ENCODE data around the gene PLIN1.

Gene PLIN1

GRCh38 chr15:89714775-89715174 lies 35.6 kb upstream of the PLIN1 start:
- TF ChIP-seq BCL11B (tag by site-specific recombination; IDR thresholded peaks at IDR 0.05; ENCODE audit: low read depth) (no peak), ZNF843 (tag by site-specific recombination; IDR thresholded peaks at IDR 0.05) (no peak), ZNF501 (tag by site-specific recombination; IDR thresholded peaks at IDR 0.05) (no peak)
- ChIA-PET CTCF (interaction anchor here (0.6 to 0.7 kb wide), 2 partner anchors 15 to 17 kb away, joined by 3 read pairs; no protein-coding TSS in a partner anchor), POLR2A (no interaction called here)
- Histone ChIP-seq H3K9me3 (ENCODE audit: control insufficient read depth, insufficient read depth, low read depth, low read length) (no peaks in the 10 kb centered on the region), H3K4me1 (ENCODE audit: control insufficient read depth, insufficient read depth, low read length) (no peaks in the 10 kb centered on the region), H3K4me3 (ENCODE audit: low read depth, low read length) (no peak overlapping the region), H3K36me3 (ENCODE audit: control insufficient read depth in 2 of 2, insufficient read depth in 1 of 2, low read length in 2 of 2) (no peaks in the 10 kb centered on the region), H3K27ac (ENCODE audit: extremely low read depth, low read depth, low read length) (no peak overlapping the region)

DNA sequence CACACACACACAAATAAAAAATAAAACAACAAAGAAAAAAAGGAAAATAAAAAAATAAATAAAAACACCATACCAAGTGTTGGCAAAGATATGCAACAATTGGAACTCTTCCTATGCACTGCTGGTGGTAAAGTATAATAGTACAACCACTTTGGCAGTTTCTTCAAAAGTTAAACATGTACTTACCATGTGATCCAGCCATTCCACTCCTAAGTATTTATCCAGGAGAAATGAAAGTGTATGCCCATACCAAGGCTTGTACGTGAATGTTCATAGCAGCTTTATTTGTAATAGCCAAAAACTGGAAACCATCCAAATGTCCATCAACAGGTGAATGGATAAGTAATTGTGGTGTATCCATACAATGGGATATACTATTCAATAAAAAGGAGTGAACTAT lies 28.4 kb upstream of the PLIN1 start:
- no peaks in the 10 kb centered on the region for H3K4me1 ChIP-seq (ENCODE audit: control insufficient read depth, insufficient read depth, low read length)
- H3K4me3 ChIP-seq (ENCODE audit: low read depth, low read length): no peak overlapping the region
- ChIA-PET CTCF (interaction anchor here (0.6 to 0.9 kb wide), 2 partner anchors 43 to 167 kb away, joined by 3 read pairs; no protein-coding TSS in a partner anchor), POLR2A (no interaction called here)
- H3K9me3 ChIP-seq (ENCODE audit: control insufficient read depth, insufficient read depth, low read depth, low read length): no peaks in the 10 kb centered on the region; the same call in 1 of the 2 replicates
- H3K36me3 ChIP-seq (ENCODE audit: control insufficient read depth in 2 of 2, insufficient read depth in 1 of 2, low read length in 2 of 2): no peaks in the 10 kb centered on the region
- TF ChIP-seq, protein P1, sequence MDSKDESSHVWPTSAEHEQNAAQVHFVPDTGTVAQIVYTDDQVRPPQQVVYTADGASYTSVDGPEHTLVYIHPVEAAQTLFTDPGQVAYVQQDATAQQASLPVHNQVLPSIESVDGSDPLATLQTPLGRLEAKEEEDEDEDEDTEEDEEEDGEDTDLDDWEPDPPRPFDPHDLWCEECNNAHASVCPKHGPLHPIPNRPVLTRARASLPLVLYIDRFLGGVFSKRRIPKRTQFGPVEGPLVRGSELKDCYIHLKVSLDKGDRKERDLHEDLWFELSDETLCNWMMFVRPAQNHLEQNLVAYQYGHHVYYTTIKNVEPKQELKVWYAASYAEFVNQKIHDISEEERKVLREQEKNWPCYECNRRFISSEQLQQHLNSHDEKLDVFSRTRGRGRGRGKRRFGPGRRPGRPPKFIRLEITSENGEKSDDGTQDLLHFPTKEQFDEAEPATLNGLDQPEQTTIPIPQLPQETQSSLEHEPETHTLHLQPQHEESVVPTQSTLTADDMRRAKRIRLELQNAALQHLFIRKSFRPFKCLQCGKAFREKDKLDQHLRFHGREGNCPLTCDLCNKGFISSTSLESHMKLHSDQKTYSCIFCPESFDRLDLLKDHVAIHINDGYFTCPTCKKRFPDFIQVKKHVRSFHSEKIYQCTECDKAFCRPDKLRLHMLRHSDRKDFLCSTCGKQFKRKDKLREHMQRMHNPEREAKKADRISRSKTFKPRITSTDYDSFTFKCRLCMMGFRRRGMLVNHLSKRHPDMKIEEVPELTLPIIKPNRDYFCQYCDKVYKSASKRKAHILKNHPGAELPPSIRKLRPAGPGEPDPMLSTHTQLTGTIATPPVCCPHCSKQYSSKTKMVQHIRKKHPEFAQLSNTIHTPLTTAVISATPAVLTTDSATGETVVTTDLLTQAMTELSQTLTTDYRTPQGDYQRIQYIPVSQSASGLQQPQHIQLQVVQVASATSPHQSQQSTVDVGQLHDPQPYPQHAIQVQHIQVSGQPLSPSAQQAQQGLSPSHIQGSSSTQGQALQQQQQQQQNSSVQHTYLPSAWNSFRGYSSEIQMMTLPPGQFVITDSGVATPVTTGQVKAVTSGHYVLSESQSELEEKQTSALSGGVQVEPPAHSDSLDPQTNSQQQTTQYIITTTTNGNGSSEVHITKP (tag by site-specific recombination; IDR thresholded peaks at IDR 0.05): no peak
- TF ChIP-seq KLF10 (tag by site-specific recombination; IDR thresholded peaks at IDR 0.05): no peak
- TF ChIP-seq ZNF747 (tag by site-specific recombination; IDR thresholded peaks at IDR 0.05): no peak
- peak; percentile 43; the same call in 1 of the 2 replicates for TF ChIP-seq SCRT2 (tag by site-specific recombination; IDR thresholded peaks at IDR 0.05)
- TF ChIP-seq ZNF768 (tag by site-specific recombination; IDR thresholded peaks at IDR 0.05): no peak
- TF ChIP-seq ZNF654 (tag by site-specific recombination; IDR thresholded peaks at IDR 0.05; ENCODE audit: low read depth): no peak
- TF ChIP-seq ZNF513 (tag by site-specific recombination; IDR thresholded peaks at IDR 0.05): no peak
- TF ChIP-seq, protein P2, sequence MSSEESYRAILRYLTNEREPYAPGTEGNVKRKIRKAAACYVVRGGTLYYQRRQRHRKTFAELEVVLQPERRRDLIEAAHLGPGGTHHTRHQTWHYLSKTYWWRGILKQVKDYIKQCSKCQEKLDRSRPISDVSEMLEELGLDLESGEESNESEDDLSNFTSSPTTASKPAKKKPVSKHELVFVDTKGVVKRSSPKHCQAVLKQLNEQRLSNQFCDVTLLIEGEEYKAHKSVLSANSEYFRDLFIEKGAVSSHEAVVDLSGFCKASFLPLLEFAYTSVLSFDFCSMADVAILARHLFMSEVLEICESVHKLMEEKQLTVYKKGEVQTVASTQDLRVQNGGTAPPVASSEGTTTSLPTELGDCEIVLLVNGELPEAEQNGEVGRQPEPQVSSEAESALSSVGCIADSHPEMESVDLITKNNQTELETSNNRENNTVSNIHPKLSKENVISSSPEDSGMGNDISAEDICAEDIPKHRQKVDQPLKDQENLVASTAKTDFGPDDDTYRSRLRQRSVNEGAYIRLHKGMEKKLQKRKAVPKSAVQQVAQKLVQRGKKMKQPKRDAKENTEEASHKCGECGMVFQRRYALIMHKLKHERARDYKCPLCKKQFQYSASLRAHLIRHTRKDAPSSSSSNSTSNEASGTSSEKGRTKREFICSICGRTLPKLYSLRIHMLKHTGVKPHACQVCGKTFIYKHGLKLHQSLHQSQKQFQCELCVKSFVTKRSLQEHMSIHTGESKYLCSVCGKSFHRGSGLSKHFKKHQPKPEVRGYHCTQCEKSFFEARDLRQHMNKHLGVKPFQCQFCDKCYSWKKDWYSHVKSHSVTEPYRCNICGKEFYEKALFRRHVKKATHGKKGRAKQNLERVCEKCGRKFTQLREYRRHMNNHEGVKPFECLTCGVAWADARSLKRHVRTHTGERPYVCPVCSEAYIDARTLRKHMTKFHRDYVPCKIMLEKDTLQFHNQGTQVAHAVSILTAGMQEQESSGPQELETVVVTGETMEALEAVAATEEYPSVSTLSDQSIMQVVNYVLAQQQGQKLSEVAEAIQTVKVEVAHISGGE (tag by site-specific recombination; conservative IDR thresholded peaks at IDR 0.05; ENCODE audit: low read depth): no peak
- H3K27ac ChIP-seq (ENCODE audit: extremely low read depth, low read depth, low read length): no peak overlapping the region

- TF ChIP-seq, protein P3, sequence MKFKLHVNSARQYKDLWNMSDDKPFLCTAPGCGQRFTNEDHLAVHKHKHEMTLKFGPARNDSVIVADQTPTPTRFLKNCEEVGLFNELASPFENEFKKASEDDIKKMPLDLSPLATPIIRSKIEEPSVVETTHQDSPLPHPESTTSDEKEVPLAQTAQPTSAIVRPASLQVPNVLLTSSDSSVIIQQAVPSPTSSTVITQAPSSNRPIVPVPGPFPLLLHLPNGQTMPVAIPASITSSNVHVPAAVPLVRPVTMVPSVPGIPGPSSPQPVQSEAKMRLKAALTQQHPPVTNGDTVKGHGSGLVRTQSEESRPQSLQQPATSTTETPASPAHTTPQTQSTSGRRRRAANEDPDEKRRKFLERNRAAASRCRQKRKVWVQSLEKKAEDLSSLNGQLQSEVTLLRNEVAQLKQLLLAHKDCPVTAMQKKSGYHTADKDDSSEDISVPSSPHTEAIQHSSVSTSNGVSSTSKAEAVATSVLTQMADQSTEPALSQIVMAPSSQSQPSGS (tag by site-specific recombination; IDR thresholded peaks at IDR 0.05; ENCODE audit: low read depth): 0 out of 2 replicates have a peak, but pooled peaks have one; percentile 34
- TF ChIP-seq ZFP69B (tag by site-specific recombination; IDR thresholded peaks at IDR 0.05) (no peak), ZNF701 (tag by site-specific recombination; IDR thresholded peaks at IDR 0.05) (no peak), KLF7 (tag by site-specific recombination; IDR thresholded peaks at IDR 0.05; ENCODE audit: borderline replicate concordance) (no peak), ZNF776 (tag by site-specific recombination; IDR thresholded peaks at IDR 0.05; ENCODE audit: borderline replicate concordance) (no peak), ZNF580 (tag by site-specific recombination; IDR thresholded peaks at IDR 0.05) (no peak)
- CTCF ChIA-PET: interaction anchor here (1.2 kb wide), 1 partner anchor 56 kb away, joined by 5 read pairs; no protein-coding TSS in a partner anchor
Measured at GRCh38 chr15:89704411-89704810, 25.2 kb upstream of the PLIN1 start.

More at GRCh38 chr15:89704411-89704810, 25.2 kb upstream of the PLIN1 start:
- no peak overlapping the region for H3K4me3 ChIP-seq (ENCODE audit: low read depth, low read length)
- no peaks in the 10 kb centered on the region for H3K36me3 ChIP-seq (ENCODE audit: control insufficient read depth in 2 of 2, insufficient read depth in 1 of 2, low read length in 2 of 2)
- no peaks in the 10 kb centered on the region for H3K4me1 ChIP-seq (ENCODE audit: control insufficient read depth, insufficient read depth, low read length)
- no peaks in the 10 kb centered on the region; the same call in 1 of the 2 replicates for H3K9me3 ChIP-seq (ENCODE audit: control insufficient read depth, insufficient read depth, low read depth, low read length)
- POLR2A ChIA-PET: interaction anchor here (0.6 kb wide), 1 partner anchor 667 kb away, joined by 5 read pairs; no protein-coding TSS in a partner anchor
- no peak overlapping the region for H3K27ac ChIP-seq (ENCODE audit: extremely low read depth, low read depth, low read length)
